Spleen (tissue), 11 donors: Measurements from ENCODE around the gene BLM. TPM values are rescaled to one million over a fixed set of nuclear protein-coding genes. Genes with fewer than 3 reads are reported as not detected.
"Not testable (repeated sequence)": the region's sequence is repeated elsewhere in the genome, so short reads cannot be mapped to it uniquely, and the experiment has no call there.

Source experiments
- DNase-seq: peaks from one replicate; pipeline ENCODE4 v3.0.0-alpha.2; 2020
- H3K27ac ChIP-seq, 8 donors: fragments of 200-600 bp; sonication (generic) in 7 of 8; 1 replicate in 4 of 8; 2 replicates in 4 of 8; pipeline versions ENCODE4 v1.5.0 to v1.8.0; 2016 to 2021; ENCODE audit warnings: inconsistent platforms in 4 of 8, mild to moderate bottlenecking in 4 of 8, moderate library complexity in 1 of 8
- H3K27me3 ChIP-seq, 7 donors: fragments of 200-600 bp; sonication (generic) in 6 of 7; replicated peaks in 1 of 7; 1 replicate in 4 of 7; 2 replicates in 3 of 7; pipeline versions ENCODE4 v1.5.0 to v1.8.0; 2016 to 2021; ENCODE audit warnings: inconsistent platforms in 3 of 7, mild to moderate bottlenecking in 1 of 7
- H3K36me3 ChIP-seq, 6 donors: fragments of 200-600 bp; sonication (generic) in 5 of 6; 1 replicate in 4 of 6; 2 replicates in 2 of 6; pipeline versions ENCODE4 v1.5.0 to v1.8.0; 2016 to 2021; ENCODE audit warnings: inconsistent platforms in 2 of 6
- H3K4me1 ChIP-seq, 6 donors: fragments of 200-600 bp; sonication (generic) in 5 of 6; 1 replicate in 3 of 6; 2 replicates in 3 of 6; pipeline versions ENCODE4 v1.5.0 to v1.8.0; 2016 to 2021; ENCODE audit warnings: inconsistent platforms in 3 of 6
- H3K4me3 ChIP-seq, 8 donors: fragments of 200-600 bp; sonication (generic) in 7 of 8; 1 replicate in 4 of 8; 2 replicates in 4 of 8; pipeline versions ENCODE4 v1.5.0 to v1.8.0; 2016 to 2021; ENCODE audit warnings: inconsistent platforms in 4 of 8, mild to moderate bottlenecking in 4 of 8, moderate library complexity in 2 of 8
- H3K9me3 ChIP-seq, 8 donors: fragments of 200-600 bp; sonication (generic) in 7 of 8; 1 replicate in 4 of 8; 2 replicates in 4 of 8; pipeline versions ENCODE4 v1.5.0 to v1.8.0; 2016 to 2021; ENCODE audit warnings: inconsistent platforms in 4 of 8
- CTCF ChIP-seq, 11 experiments: fragments of 200-600 bp in 7 of 11; fragments of 450-650 bp in 4 of 11; sonication (generic) in 4 of 11; IDR thresholded peaks in 8 of 11; conservative IDR thresholded peaks in 3 of 11; 1 replicate in 7 of 11; 2 replicates in 4 of 11; pipeline versions ENCODE4 v1.4.0 to v1.8.0; 2016 to 2021; ENCODE audit warnings: antibody characterized with exemption in 11 of 11, inconsistent platforms in 4 of 11, mild to moderate bottlenecking in 1 of 11
- POLR2A ChIP-seq, 3 donors: fragments of 450-650 bp; IDR thresholded peaks; one replicate each; pipeline ENCODE4 v1.5.1; 2017; ENCODE audit warnings: antibody characterized with exemption in 3 of 3, mild to moderate bottlenecking in 1 of 3
- POLR2AphosphoS5 ChIP-seq, 3 donors: sonication (generic); formaldehyde crosslinking; IDR thresholded peaks; one replicate each; pipeline ENCODE4 v1.5.1; 2017; ENCODE audit warnings: antibody characterized with exemption in 3 of 3
- WGBS, 5 donors: extraction: QIAGEN DNeasy Blood & Tissue Kit in 3 of 5; methylation state at CpG; one replicate each; pipeline versions ENCODE4 v1.1.5 to v1.1.7; 2013 to 2018; 5-methylcytosine and 5-hydroxymethylcytosine counted together
- intact Hi-C: fragments of 100-400 bp; cut with DNase I; formaldehyde crosslinking; loops from one replicate; pipeline ENCODE4 v1.15.0; 2023; ENCODE audit warnings: low total_unique reads
- polyA plus RNA-seq, 3 donors: library from polyadenylated mRNA; stranded (reverse); fragments of 200-250 nt; gene quantifications; one replicate each; pipeline ENCODE4 v1.2.1, GENCODE V29; 2013
- total RNA-seq, 7 donors: library from RNA; depleted of rRNA in 3 of 7; stranded (reverse); fragments of >200 nt in 3 of 7; fragmentation: NEBNext Ultra II Directional in 4 of 7; extraction: Animal tissue kit (Norgen Biotek cat#: 25700) in 4 of 7; gene quantifications; one replicate each; pipeline versions ENCODE4 v1.1.0 to v1.2.1, GENCODE V29; 2016 to 2021
- donor health status: healthy with polysubstance abuse.
- donor health status: DM: no; HTN: no; CAD: no; lungs with moderate emphysema.
- donor health status: DM: no; HTN: no; CAD: no.
- donor health status: Bipolar disorder and iron deficiency.
- donor health status: healthy.
- donor health status: DM: no; HTN: no; CAD: no.
- donor health status: DM: yes; HTN: yes; CAD: no.

Gene BLM
- total and polyA plus RNA-seq, 10 donors, result 5.8 to 12.0 (median 7.3) TPM

- intact Hi-C loops, result no loop called here
- DNase-seq, result no peak
- 82 to 97% (median 87%) methylated on average over 6 of the region's 6 CpGs for WGBS, 5 donors
- Histone ChIP-seq H3K9me3 (peaks cover 0 to 12% (median 4%) of the 10 kb centered on the region in 8 donors), H3K27me3 (no peaks in the 10 kb centered on the region), H3K4me3 (no peak overlapping the region), H3K4me1 (peaks cover 0 to 12% (median 5%) of the 10 kb centered on the region in 6 donors), H3K36me3 (peaks cover 0 to 18% (median 0%) of the 10 kb centered on the region in 6 donors), H3K27ac (peak overlapping the region in 1 of 8 donors; percentile 10)
- no peak for TF ChIP-seq CTCF (IDR thresholded peaks at IDR 0.05 in 8 of 11, conservative IDR thresholded peaks at IDR 0.05 in 3 of 11)
- TF ChIP-seq POLR2A (IDR thresholded peaks at IDR 0.05), result no peak
- no peak for TF ChIP-seq POLR2AphosphoS5 (IDR thresholded peaks at IDR 0.05)
These were observed 13.1 kb downstream of the BLM start for GRCh38 chr15:90730290-90730689.

GRCh38 chr15:90735923-90736322, 18.8 kb downstream of the BLM start:
- Histone ChIP-seq H3K36me3 (peaks cover 0 to 6% (median 0%) of the 10 kb centered on the region in 6 donors), H3K27me3 (no peaks in the 10 kb centered on the region), H3K27ac (no peak overlapping the region), H3K4me3 (no peak overlapping the region), H3K9me3 (peaks cover 0 to 12% (median 4%) of the 10 kb centered on the region in 8 donors), H3K4me1 (peaks cover 0 to 30% (median 5%) of the 10 kb centered on the region in 6 donors)
- TF ChIP-seq POLR2AphosphoS5 (IDR thresholded peaks at IDR 0.05), result no peak
- DNase-seq, result no peak
- 14 to 38% (median 29%) methylated on average over 1 of the region's 1 CpG for WGBS, 5 donors
- intact Hi-C loops, result no loop called here

- intact Hi-C loops, H3K27me3 ChIP-seq, DNase-seq, H3K27ac ChIP-seq, H3K9me3 ChIP-seq, H3K4me3 ChIP-seq, H3K36me3 ChIP-seq: not testable (repeated sequence)
- peaks cover 0 to 53% (median 8%) of the 10 kb centered on the region in 6 donors for H3K4me1 ChIP-seq
- WGBS, 5 donors, result 70 to 89% (median 82%) methylated on average over 3 of the region's 3 CpGs
These were observed 23.4 kb downstream of the BLM start for GRCh38 chr15:90740545-90740944.

- WGBS, 5 donors, result 41 to 54% (median 44%) methylated on average over 3 of the region's 3 CpGs
- peak overlapping the region in 3 of 8 donors; percentile 12 to 48 (median 14) for H3K27ac ChIP-seq
- no peak overlapping the region for H3K4me3 ChIP-seq
- no peaks in the 10 kb centered on the region for H3K9me3 ChIP-seq
- H3K4me1 ChIP-seq, result peaks cover 0 to 42% (median 8%) of the 10 kb centered on the region in 6 donors
- intact Hi-C loops, result no loop called here
- H3K36me3 ChIP-seq, result no peaks in the 10 kb centered on the region
- DNase-seq, result no peak
- H3K27me3 ChIP-seq, result no peaks in the 10 kb centered on the region
- no peak for TF ChIP-seq CTCF (IDR thresholded peaks at IDR 0.05 in 8 of 11, conservative IDR thresholded peaks at IDR 0.05 in 3 of 11)
- TF ChIP-seq POLR2AphosphoS5 (IDR thresholded peaks at IDR 0.05), result no peak
These were observed 24.9 kb downstream of the BLM start for GRCh38 chr15:90742087-90742486.

- peak overlapping the region in 2 of 8 donors; percentile 14 to 48 for H3K27ac ChIP-seq
- no peaks in the 10 kb centered on the region for H3K27me3 ChIP-seq
- peaks cover 0 to 37% (median 8%) of the 10 kb centered on the region in 6 donors for H3K4me1 ChIP-seq
- no peak for TF ChIP-seq POLR2AphosphoS5 (IDR thresholded peaks at IDR 0.05)
- no peak for TF ChIP-seq POLR2A (IDR thresholded peaks at IDR 0.05)
- TF ChIP-seq CTCF (IDR thresholded peaks at IDR 0.05 in 8 of 11, conservative IDR thresholded peaks at IDR 0.05 in 3 of 11), result no peak
- intact Hi-C loops, result no loop called here
- H3K4me3 ChIP-seq, result no peak overlapping the region
- H3K9me3 ChIP-seq, result no peaks in the 10 kb centered on the region
- H3K36me3 ChIP-seq, result peaks cover 0 to 3% (median 0%) of the 10 kb centered on the region in 6 donors
- 41 to 100% (median 91%) methylated on average over 1 of the region's 1 CpG for WGBS, 5 donors
- DNase-seq, result no peak
These were observed 26.3 kb downstream of the BLM start for GRCh38 chr15:90743407-90743806.
